ENCODE measurements around the gene CNOT6. TPM values are rescaled to one million over a fixed set of nuclear protein-coding genes. Genes with fewer than 3 reads are reported as not detected.

The CNOT6 gene
- total RNA-seq, 4 donors from 2014 or later = 14.6 to 20.0 (median 19.3) TPM

DNA sequence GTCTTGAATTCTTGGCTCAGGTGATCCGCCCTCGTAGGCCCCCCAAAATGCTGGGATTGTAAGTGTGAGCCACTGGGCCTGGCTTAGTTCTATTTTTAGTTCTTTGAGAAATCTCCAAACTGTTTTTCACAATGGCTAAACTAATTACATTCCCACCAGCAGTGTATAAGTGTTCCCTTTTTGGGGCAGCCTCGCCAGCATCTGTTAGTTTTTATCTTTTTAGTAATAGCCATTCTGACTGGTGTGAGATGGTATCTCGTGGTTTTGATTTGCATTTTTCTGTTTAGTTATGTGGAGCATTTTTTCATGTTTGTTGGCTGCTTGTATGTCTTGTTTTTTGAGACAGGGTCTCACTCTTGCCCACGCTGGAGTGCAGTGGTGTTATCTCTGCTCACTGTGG lies 28.2 kb downstream of the CNOT6 start:
- peaks cover 0 to 9% (median 7%) of the 10 kb centered on the region in 4 donors for H3K4me1 ChIP-seq
- DNase-seq = no peak
- H3K36me3 ChIP-seq = no peaks in the 10 kb centered on the region
- no peaks in the 10 kb centered on the region for H3K27me3 ChIP-seq
- WGBS, 2 donors (ENCODE audit: low coverage in 1 of 2) = 76 to 78% methylated on average over 3 to 5 of the region's 5 CpGs
- H3K9me3 ChIP-seq = no peaks in the 10 kb centered on the region
- in situ Hi-C loops (cut with MboI; ENCODE audit: low pct_ligation_motif_present in 1 of 4, low pct_unique_long_range_greater_than_20kb in 1 of 4, low sequenced_read_pairs in 3 of 4) = no loop called here
- intact Hi-C loops (cut with DNase I; ENCODE audit: low total_unique reads) = no loop called here
- no peak for TF ChIP-seq POLR2AphosphoS5 (IDR thresholded peaks at IDR 0.05)
- no peak for TF ChIP-seq CTCF (IDR thresholded peaks at IDR 0.05)
- TF ChIP-seq EP300 (IDR thresholded peaks at IDR 0.05; ENCODE audit: low read depth) = no peak
- no peak for TF ChIP-seq POLR2A (IDR thresholded peaks at IDR 0.05)
- no peak overlapping the region for H3K27ac ChIP-seq
- H3K4me3 ChIP-seq = no peak overlapping the region

GRCh38 chr5:180523629-180524466 lies 29.7 kb downstream of the CNOT6 start:
- in situ Hi-C loops (cut with MboI; ENCODE audit: low pct_ligation_motif_present in 1 of 4, low pct_unique_long_range_greater_than_20kb in 1 of 4, low sequenced_read_pairs in 3 of 4) = no loop called here
- Histone ChIP-seq H3K27ac (no peak overlapping the region), H3K27me3 (no peaks in the 10 kb centered on the region), H3K9me3 (no peaks in the 10 kb centered on the region), H3K4me3 (no peak overlapping the region), H3K36me3 (no peaks in the 10 kb centered on the region), H3K4me1 (peaks cover 0 to 9% (median 7%) of the 10 kb centered on the region in 4 donors)
- 39 to 50% methylated on average over 3 to 4 of the region's 4 CpGs for WGBS, 2 donors (ENCODE audit: low coverage in 1 of 2)
- no peak for DNase-seq
- intact Hi-C loops (cut with DNase I; ENCODE audit: low total_unique reads) = no loop called here
- no peak for TF ChIP-seq EP300 (IDR thresholded peaks at IDR 0.05; ENCODE audit: low read depth)
- TF ChIP-seq POLR2A (IDR thresholded peaks at IDR 0.05) = no peak
- no peak for TF ChIP-seq CTCF (IDR thresholded peaks at IDR 0.05)
- TF ChIP-seq POLR2AphosphoS5 (IDR thresholded peaks at IDR 0.05) = no peak

GRCh38 chr5:180525399-180525798 lies 31.2 kb downstream of the CNOT6 start:
- 87 to 93% methylated on average over 3 to 4 of the region's 4 CpGs for WGBS, 2 donors (ENCODE audit: low coverage in 1 of 2)
- H3K4me1 ChIP-seq = peaks cover 0 to 9% (median 7%) of the 10 kb centered on the region in 4 donors
- TF ChIP-seq EP300 (IDR thresholded peaks at IDR 0.05; ENCODE audit: low read depth) = no peak
- no peak for TF ChIP-seq CTCF (IDR thresholded peaks at IDR 0.05)
- DNase-seq = no peak
- no peak overlapping the region for H3K4me3 ChIP-seq
- in situ Hi-C loops (cut with MboI; ENCODE audit: low pct_ligation_motif_present in 1 of 4, low pct_unique_long_range_greater_than_20kb in 1 of 4, low sequenced_read_pairs in 3 of 4) (no loop called here), intact Hi-C loops (cut with DNase I; ENCODE audit: low total_unique reads) (no loop called here)
- no peak overlapping the region for H3K27ac ChIP-seq
- H3K36me3 ChIP-seq = peaks cover 0 to 4% (median 0%) of the 10 kb centered on the region in 4 donors
- no peaks in the 10 kb centered on the region for H3K27me3 ChIP-seq
- H3K9me3 ChIP-seq = no peaks in the 10 kb centered on the region

GRCh38 chr5:180526269-180526668 lies 32.1 kb downstream of the CNOT6 start:
- no peak for DNase-seq
- no peaks in the 10 kb centered on the region for H3K27me3 ChIP-seq
- H3K4me1 ChIP-seq = peaks cover 0 to 9% (median 7%) of the 10 kb centered on the region in 4 donors
- H3K4me3 ChIP-seq = no peak overlapping the region
- no peaks in the 10 kb centered on the region for H3K9me3 ChIP-seq
- in situ Hi-C loops (cut with MboI; ENCODE audit: low pct_ligation_motif_present in 1 of 4, low pct_unique_long_range_greater_than_20kb in 1 of 4, low sequenced_read_pairs in 3 of 4) (no loop called here), intact Hi-C loops (cut with DNase I; ENCODE audit: low total_unique reads) (no loop called here)
- H3K27ac ChIP-seq = no peak overlapping the region
- peaks cover 0 to 4% (median 0%) of the 10 kb centered on the region in 4 donors for H3K36me3 ChIP-seq
- WGBS, 2 donors (ENCODE audit: low coverage in 1 of 2) = 82 to 86% methylated on average over 4 of the region's 4 CpGs
- TF ChIP-seq CTCF (IDR thresholded peaks at IDR 0.05) (no peak), POLR2AphosphoS5 (IDR thresholded peaks at IDR 0.05) (no peak), POLR2A (IDR thresholded peaks at IDR 0.05) (no peak)

All from transverse colon (tissue), 4 donors.